HepG2 (cell line): Measurements from ENCODE around the gene TPRA1. TPM values are rescaled to one million over a fixed set of nuclear protein-coding genes. Genes with fewer than 3 reads are reported as not detected.

Experiments used
- ATF7-NPFF ChIP-seq: sonication (generic); formaldehyde crosslinking; IDR thresholded peaks from 2 replicates; pipeline ENCODE4 v1.8.1; 2023; ENCODE audit warnings: mild to moderate bottlenecking, low read depth, missing genetic modification reagents, moderate library complexity
- DDIT3 ChIP-seq: sonication (generic); formaldehyde crosslinking; IDR thresholded peaks from 2 replicates; pipeline ENCODE4 v1.4.0; 2020; ENCODE audit warnings: mild to moderate bottlenecking, missing genetic modification reagents
- ETV6 ChIP-seq: sonication (generic); formaldehyde crosslinking; conservative IDR thresholded peaks from 2 replicates; pipeline ENCODE4 v1.4.0; 2020; ENCODE audit warnings: missing genetic modification reagents
- HMGXB3 ChIP-seq: sonication (generic); formaldehyde crosslinking; IDR thresholded peaks from 2 replicates; pipeline ENCODE4 v1.4.0; 2020; ENCODE audit warnings: missing genetic modification reagents, borderline replicate concordance
- HNRNPK ChIP-seq: fragments of 200-400 bp; formaldehyde crosslinking; IDR thresholded peaks from 2 replicates; pipeline ENCODE4 v1.6.1; 2018; ENCODE audit warnings: low read length, low read depth, moderate library complexity, mild to moderate bottlenecking; ENCODE audit not compliant: poor library complexity, severe bottlenecking
- NBN ChIP-seq: fragments of 450-650 bp; conservative IDR thresholded peaks from 2 replicates; pipeline ENCODE4 v1.6.1; 2017
- PTBP1 ChIP-seq: fragments of 200-400 bp; formaldehyde crosslinking; IDR thresholded peaks from 2 replicates; pipeline ENCODE4 v1.6.1; 2018; ENCODE audit warnings: low read length, low read depth; ENCODE audit not compliant: poor library complexity, severe bottlenecking
- SRY ChIP-seq: sonication (generic); formaldehyde crosslinking; IDR thresholded peaks from 2 replicates; pipeline ENCODE4 v1.8.0; 2022; ENCODE audit warnings: mild to moderate bottlenecking, missing genetic modification reagents
- U2AF1 ChIP-seq: fragments of 200-400 bp; formaldehyde crosslinking; optimal IDR thresholded peaks from 2 replicates; pipeline ENCODE3; 2017; ENCODE audit warnings: mild to moderate bottlenecking, low read depth, low read length
- ZNF329 ChIP-seq: sonication (generic); formaldehyde crosslinking; IDR thresholded peaks from 2 replicates; pipeline ENCODE4 v1.9.0; 2021; ENCODE audit warnings: low read depth, mild to moderate bottlenecking, missing genetic modification reagents
- ZNF569 ChIP-seq: sonication (generic); formaldehyde crosslinking; IDR thresholded peaks from 2 replicates; pipeline ENCODE4 v1.5.0; 2020; ENCODE audit warnings: mild to moderate bottlenecking, missing genetic modification reagents, moderate library complexity, borderline replicate concordance
- polyA plus RNA-seq, 8 experiments: library from polyadenylated mRNA; depleted of rRNA in 3 of 8; stranded (reverse) in 7 of 8; unstranded in 1 of 8; fragments of >200 nt; fragmentation: Illumina TruSeq in 4 of 8; extraction: Trizol in 4 of 8; gene quantifications; 2 replicates each; pipeline versions ENCODE4 v1.2.1 to v1.2.3, GENCODE V29; 2011 to 2016; ENCODE audit warnings: low read depth in 4 of 8, missing spikeins in 1 of 8, mixed read lengths in 1 of 8; ENCODE audit not compliant: insufficient read depth in 1 of 8
- total RNA-seq, 5 experiments: library from RNA; depleted of rRNA; stranded (reverse); fragments of >200 nt; fragmentation: Illumina TruSeq; extraction: Trizol; gene quantifications; 2 replicates each; pipeline ENCODE4 v1.2.3, GENCODE V29; 2016; ENCODE audit warnings: low read depth in 1 of 5
- TF ChIP-seq, protein P1 (sequence below): sonication (generic); formaldehyde crosslinking; IDR thresholded peaks from 2 replicates; pipeline ENCODE4 v1.8.0; 2022; ENCODE audit warnings: mild to moderate bottlenecking, missing genetic modification reagents, moderate library complexity
- TF ChIP-seq, protein P2 (sequence below): sonication (generic); formaldehyde crosslinking; IDR thresholded peaks from one replicate; pipeline ENCODE4 v1.5.1; 2020; ENCODE audit warnings: mild to moderate bottlenecking, missing genetic modification reagents; ENCODE audit errors: not compliant biosample characterization
- TF ChIP-seq, protein P3 (sequence below): IDR thresholded peaks from 2 replicates; pipeline ENCODE4 v1.6.1; 2012; ENCODE audit warnings: inconsistent platforms

TPRA1 gene
- total and polyA plus RNA-seq, 2 of the 13 experiments (the other 11 are each of a cell fraction or from before 2014, with no cell fraction given): 25.4 to 25.8 TPM

- TF ChIP-seq, protein P1, sequence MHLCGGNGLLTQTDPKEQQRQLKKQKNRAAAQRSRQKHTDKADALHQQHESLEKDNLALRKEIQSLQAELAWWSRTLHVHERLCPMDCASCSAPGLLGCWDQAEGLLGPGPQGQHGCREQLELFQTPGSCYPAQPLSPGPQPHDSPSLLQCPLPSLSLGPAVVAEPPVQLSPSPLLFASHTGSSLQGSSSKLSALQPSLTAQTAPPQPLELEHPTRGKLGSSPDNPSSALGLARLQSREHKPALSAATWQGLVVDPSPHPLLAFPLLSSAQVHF (CRISPR knock-in tag): no peak
- TF ChIP-seq ZNF329 (no peak), ATF7-NPFF (CRISPR knock-in tag) (no peak), U2AF1 (no peak), HNRNPK (peak; percentile 8), ZNF569 (CRISPR knock-in tag) (no peak), DDIT3 (no peak), HMGXB3 (CRISPR knock-in tag) (0 out of 2 replicates have a peak, but pooled peaks have one; percentile 20), NBN (no peak), PTBP1 (no peak), ETV6 (no peak), SRY (no peak)
- TF ChIP-seq, protein P2, sequence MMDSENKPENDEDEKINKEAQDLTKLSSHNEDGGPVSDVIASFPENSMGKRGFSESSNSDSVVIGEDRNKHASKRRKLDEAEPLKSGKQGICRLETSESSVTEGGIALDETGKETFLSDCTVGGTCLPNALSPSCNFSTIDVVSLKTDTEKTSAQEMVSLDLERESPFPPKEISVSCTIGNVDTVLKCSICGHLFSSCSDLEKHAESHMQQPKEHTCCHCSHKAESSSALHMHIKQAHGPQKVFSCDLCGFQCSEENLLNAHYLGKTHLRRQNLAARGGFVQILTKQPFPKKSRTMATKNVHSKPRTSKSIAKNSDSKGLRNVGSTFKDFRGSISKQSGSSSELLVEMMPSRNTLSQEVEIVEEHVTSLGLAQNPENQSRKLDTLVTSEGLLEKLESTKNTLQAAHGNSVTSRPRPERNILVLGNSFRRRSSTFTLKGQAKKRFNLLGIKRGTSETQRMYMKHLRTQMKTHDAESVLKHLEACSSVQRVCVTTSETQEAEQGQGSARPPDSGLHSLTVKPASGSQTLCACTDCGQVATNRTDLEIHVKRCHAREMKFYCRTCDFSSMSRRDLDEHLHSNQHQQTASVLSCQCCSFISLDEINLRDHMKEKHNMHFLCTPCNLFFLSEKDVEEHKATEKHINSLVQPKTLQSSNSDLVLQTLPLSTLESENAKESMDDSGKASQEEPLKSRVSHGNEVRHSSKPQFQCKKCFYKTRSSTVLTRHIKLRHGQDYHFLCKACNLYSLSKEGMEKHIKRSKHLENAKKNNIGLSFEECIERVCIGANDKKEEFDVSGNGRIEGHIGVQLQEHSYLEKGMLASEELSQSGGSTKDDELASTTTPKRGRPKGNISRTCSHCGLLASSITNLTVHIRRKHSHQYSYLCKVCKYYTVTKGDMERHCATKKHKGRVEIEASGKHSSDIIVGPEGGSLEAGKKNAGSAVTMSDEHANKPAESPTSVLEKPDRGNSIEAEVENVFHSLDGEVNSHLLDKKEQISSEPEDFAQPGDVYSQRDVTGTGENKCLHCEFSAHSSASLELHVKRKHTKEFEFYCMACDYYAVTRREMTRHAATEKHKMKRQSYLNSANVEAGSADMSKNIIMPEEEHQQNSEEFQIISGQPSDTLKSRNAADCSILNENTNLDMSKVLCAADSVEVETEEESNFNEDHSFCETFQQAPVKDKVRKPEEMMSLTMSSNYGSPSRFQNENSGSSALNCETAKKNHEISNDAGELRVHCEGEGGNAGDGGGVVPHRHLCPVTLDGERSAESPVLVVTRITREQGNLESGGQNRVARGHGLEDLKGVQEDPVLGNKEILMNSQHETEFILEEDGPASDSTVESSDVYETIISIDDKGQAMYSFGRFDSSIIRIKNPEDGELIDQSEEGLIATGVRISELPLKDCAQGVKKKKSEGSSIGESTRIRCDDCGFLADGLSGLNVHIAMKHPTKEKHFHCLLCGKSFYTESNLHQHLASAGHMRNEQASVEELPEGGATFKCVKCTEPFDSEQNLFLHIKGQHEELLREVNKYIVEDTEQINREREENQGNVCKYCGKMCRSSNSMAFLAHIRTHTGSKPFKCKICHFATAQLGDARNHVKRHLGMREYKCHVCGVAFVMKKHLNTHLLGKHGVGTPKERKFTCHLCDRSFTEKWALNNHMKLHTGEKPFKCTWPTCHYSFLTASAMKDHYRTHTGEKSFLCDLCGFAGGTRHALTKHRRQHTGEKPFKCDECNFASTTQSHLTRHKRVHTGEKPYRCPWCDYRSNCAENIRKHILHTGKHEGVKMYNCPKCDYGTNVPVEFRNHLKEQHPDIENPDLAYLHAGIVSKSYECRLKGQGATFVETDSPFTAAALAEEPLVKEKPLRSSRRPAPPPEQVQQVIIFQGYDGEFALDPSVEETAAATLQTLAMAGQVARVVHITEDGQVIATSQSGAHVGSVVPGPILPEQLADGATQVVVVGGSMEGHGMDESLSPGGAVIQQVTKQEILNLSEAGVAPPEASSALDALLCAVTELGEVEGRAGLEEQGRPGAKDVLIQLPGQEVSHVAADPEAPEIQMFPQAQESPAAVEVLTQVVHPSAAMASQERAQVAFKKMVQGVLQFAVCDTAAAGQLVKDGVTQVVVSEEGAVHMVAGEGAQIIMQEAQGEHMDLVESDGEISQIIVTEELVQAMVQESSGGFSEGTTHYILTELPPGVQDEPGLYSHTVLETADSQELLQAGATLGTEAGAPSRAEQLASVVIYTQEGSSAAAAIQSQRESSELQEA (CRISPR knock-in tag): no peak
- TF ChIP-seq, protein P3, sequence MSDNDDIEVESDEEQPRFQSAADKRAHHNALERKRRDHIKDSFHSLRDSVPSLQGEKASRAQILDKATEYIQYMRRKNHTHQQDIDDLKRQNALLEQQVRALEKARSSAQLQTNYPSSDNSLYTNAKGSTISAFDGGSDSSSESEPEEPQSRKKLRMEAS: no peak
Observed at GRCh38 chr3:127547761-127548605, 42.5 kb downstream of the TPRA1 start (continued).
